ENCODE data around the gene BSND.
A peak's percentile ranks its signal among the peaks of the same experiment; 100 is the strongest.
"Not testable (repeated sequence)": the region's sequence is repeated elsewhere in the genome, so short reads cannot be mapped to it uniquely, and the experiment has no call there.

The BSND gene

DNA sequence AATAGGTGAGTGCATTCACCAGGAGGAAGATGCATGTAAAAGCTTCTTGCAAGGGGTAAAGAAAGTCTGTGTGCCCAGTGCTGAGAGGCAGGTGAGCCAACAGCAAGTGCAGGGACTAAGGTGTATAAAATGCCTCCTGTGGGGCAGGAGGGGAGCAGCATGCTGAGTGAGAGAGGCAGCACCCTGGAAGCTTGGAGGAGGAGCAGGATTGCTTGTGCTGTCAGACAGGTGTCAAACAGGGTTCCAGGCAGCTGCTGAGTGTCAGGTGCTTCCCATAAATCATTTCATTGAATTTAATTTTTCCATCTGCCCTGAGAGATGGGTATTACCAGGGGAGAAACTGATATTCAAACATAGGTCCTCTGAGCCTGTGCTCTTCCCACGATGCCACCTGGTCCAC, 13.9 kb downstream of the BSND start:
- no peak overlapping the region for H3K4me3 ChIP-seq (ENCODE audit: low read depth, low read length)
- DNase-seq (ENCODE audit: low read depth) = no peak
- TF ChIP-seq, protein P1, sequence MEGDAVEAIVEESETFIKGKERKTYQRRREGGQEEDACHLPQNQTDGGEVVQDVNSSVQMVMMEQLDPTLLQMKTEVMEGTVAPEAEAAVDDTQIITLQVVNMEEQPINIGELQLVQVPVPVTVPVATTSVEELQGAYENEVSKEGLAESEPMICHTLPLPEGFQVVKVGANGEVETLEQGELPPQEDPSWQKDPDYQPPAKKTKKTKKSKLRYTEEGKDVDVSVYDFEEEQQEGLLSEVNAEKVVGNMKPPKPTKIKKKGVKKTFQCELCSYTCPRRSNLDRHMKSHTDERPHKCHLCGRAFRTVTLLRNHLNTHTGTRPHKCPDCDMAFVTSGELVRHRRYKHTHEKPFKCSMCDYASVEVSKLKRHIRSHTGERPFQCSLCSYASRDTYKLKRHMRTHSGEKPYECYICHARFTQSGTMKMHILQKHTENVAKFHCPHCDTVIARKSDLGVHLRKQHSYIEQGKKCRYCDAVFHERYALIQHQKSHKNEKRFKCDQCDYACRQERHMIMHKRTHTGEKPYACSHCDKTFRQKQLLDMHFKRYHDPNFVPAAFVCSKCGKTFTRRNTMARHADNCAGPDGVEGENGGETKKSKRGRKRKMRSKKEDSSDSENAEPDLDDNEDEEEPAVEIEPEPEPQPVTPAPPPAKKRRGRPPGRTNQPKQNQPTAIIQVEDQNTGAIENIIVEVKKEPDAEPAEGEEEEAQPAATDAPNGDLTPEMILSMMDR (IDR thresholded peaks at IDR 0.05; ENCODE audit: control insufficient read depth, extremely low read depth, insufficient read depth) = no peak

DNA sequence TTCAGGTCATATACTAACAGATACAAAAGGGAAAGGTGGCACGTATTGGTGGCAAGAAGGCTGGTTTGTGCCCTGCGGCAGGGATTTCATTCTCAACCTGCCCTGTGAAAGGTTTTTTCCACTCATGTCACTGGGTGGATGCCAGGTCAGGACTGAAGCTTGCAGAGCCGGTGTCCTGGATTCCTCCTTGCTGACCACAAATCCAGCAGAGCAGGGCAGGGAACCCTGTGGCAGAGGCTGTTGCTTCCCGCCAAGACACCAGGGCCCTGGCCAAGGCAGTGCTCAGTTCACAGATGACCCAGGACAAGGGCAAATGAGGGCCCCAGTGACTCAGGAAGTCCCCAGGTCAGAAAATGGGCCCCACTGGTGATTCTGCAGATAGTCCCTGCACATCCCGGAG, 16.4 kb downstream of the BSND start:
- peak; percentile 15 for DNase-seq (ENCODE audit: low read depth)
- TF ChIP-seq, protein P1 (IDR thresholded peaks at IDR 0.05; ENCODE audit: control insufficient read depth, extremely low read depth, insufficient read depth) = no peak
- no peak overlapping the region for H3K4me3 ChIP-seq (ENCODE audit: low read depth, low read length)

DNA sequence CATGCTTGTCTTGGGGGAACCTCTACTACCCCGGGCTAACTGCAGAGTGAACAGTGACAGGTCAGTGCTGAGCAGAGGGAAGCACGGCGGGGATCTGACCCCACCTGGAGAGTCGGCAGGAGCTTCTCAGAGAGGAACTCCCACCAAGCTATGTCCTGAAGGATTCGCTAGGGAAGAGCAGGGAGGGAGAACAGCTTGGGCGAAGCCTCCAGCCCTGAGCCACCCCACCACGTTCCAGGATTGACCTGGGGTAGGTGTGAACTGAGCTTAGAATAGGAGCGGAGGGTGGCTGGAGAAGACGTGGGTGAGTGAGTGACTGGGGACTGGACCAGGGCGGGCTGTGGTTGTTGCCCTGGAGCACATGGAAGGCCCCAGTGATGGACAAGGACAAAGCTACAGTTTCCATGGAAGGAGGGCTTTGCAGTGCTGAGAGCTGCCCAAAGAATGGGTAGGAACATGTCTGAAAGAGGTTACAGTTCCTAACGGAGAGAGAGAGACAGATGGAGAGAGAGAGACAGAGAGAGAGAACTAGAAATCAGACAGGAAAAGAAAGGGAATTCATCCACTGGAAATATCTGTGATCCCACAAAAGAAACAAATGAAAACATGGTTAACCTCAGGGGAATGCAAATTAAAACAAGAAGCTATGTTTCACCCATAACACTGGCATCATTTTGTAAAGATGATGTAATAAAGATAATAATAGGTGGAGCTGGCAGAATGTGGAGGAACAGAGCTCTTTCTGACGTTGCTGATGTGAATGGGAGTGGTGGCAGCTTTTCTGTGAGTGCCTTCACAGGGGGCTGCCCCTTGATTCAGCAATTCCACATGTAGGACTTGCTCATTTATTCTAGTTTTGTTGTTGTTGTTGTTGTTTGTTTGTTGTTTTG, 17.2 kb downstream of the BSND start:
- TF ChIP-seq, protein P1 (IDR thresholded peaks at IDR 0.05; ENCODE audit: control insufficient read depth, extremely low read depth, insufficient read depth) = no peak
- DNase-seq (ENCODE audit: low read depth) = no peak
- no peak overlapping the region for H3K4me3 ChIP-seq (ENCODE audit: low read depth, low read length)

DNA sequence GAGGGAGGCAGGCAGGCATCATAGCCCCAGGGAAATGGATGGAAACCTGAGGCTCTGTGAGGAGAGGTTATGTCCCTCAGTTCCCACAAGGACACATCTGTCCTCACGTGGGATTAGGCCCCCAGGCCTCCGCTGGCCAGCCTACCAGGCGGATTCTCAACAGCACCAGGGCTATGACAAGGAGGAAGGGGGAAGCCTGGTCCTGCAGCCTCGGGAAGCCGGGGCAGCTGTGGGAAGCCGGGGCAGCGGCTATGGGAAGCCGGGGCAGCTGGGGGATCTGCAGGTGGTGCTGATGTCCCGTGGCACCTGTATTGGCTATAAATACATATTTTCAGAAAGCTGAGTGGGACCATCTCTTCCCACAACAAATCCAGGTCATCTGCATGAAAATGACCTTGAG, 19.7 kb downstream of the BSND start:
- DNase-seq (ENCODE audit: low read depth) = no peak
- TF ChIP-seq, protein P1 (IDR thresholded peaks at IDR 0.05; ENCODE audit: control insufficient read depth, extremely low read depth, insufficient read depth) = no peak
- H3K4me3 ChIP-seq (ENCODE audit: low read depth, low read length) = no peak overlapping the region

DNA sequence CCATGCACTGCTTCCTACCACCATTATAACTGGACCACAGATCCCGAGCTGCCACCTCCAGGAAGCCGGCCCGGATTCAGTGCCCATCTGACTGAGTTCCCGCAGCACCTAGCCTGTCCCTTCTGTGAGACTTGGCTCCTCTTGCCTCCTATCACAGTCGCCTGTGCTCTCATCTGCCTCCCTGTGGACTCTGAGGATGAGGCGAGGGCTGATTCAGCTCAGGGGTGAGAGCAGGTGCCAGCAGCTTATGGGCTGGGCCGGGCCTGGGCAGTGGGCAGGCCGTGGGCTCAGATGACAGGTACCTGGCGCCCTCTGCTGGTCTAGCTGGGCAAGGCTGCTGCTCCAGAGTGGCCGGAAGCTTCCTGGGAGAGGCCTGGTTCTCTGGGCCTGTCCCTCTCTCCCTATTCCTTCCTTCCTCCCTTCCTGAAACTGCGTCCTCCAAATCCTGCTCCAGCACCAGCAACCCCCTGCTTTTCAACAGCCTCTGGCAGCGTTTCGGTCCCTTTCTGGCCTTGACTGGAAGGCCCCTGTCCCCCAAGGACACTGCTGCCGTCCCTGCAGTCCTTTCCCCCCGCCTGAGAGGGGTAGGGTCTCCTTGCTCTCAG, 23.3 kb downstream of the BSND start:
- TF ChIP-seq, protein P1 (IDR thresholded peaks at IDR 0.05; ENCODE audit: control insufficient read depth, extremely low read depth, insufficient read depth) = peak; percentile 90
- no peak overlapping the region for H3K4me3 ChIP-seq (ENCODE audit: low read depth, low read length)
- DNase-seq (ENCODE audit: low read depth) = peak; percentile 74

DNA sequence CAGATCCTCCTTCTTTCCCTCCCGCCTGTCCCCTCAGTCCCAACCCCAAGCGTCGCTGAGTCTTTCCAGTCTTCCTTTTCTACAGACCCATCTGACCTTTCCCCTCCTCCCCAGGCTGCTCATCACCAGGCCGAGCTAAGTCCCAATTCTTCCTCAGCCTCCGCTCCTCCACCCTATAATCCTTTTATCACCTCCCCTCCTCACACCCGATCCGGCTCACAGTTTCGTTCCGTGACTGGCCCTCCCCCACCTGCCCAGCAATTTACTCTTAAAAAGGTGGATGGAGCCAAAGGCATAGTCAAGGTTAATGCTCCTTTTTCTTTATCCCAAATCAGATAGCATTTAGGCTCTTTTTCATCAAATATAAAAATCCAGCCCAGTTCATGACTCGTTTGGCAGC, 25.4 kb downstream of the BSND start:
- not testable (repeated sequence) for H3K4me3 ChIP-seq (ENCODE audit: low read depth, low read length); DNase-seq (ENCODE audit: low read depth)

DNA sequence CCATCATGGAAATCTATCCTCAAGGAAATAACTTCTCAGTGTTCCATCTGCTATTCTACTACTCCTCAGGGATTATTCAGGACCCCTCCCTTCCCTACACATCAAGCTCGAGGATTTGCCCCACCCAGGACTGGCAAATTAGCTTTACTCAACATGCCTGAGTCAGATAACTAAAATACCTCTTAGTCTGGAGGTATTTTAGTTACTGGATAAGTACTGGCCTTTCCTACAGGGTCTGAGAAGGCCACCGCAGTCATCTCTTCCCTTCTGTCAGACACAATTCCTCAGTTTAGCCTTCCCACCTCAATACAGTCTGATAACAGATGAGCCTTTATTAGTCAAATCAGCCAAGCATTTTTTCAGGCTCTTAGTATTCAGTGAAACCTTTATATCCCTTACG, 27.9 kb downstream of the BSND start:
- not testable (repeated sequence) for DNase-seq (ENCODE audit: low read depth); H3K4me3 ChIP-seq (ENCODE audit: low read depth, low read length)

DNA sequence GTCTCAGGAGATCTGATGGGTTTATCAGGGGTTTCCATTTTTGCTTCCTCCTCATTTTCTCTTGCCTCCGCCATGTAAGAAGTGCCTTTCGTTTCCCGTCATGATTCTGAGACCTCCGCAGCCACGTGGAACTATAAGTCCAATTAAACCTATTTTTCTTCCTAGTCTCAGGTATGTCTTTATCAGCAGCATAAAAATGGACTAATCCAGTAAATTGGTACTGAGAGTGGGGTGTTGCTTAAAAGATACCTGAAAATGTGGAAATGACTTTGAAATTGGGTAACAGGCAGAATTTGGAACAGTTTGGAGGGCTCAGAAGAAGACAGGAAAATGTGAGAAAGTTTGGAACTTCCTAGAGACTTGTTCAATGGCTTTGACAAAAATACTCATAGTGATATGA, 32.4 kb downstream of the BSND start:
- H3K4me3 ChIP-seq (ENCODE audit: low read depth, low read length); DNase-seq (ENCODE audit: low read depth): not testable (repeated sequence)
